Loucy (cell line): ENCODE data around the gene FANCC.

Experiments used
- CTCF ChIP-seq: fragments of 200-600 bp; sonication (generic); conservative IDR thresholded peaks from 2 replicates; pipeline ENCODE4 v1.5.1; 2014; ENCODE audit warnings: mild to moderate bottlenecking, antibody characterized with exemption, low read length
- EZH2phosphoT487 ChIP-seq: fragments of 200-600 bp; IDR thresholded peaks from 2 replicates; pipeline ENCODE4 v1.6.1; 2018; ENCODE audit warnings: antibody characterized with exemption, mild to moderate bottlenecking, moderate library complexity, borderline replicate concordance

DNA sequence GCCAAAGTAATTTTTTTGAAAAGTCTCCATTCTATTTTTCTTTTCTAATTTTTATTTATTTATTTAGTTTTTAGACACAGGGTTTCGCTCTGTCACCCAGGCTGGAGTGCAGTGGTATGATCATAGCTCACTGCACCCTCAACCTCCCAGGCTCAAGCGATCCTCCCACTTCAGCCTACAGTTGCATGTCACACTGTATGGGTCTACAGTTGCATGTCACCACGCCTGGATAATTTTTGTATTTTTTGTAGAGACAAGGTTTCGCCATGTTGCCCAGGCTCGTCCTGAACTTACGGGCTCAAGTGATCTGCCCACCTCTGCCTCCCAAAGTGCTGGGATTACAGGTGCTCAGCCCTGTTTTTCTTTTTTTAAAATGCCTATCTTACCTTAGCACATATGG, 10.7 kb downstream of the FANCC start:
- TF ChIP-seq CTCF (no peak), EZH2phosphoT487 (no peak)
